CD4-positive, alpha-beta T cell treated with Interleukin-12 subunit alpha and Interleukin-12 subunit beta, for 1 hour (primary cell): ENCODE results near the gene SIRT3.
"Not testable (repeated sequence)": the region's sequence is repeated elsewhere in the genome, so short reads cannot be mapped to it uniquely, and the experiment has no call there.

ENCODE experiments used
- DNase-seq: peaks from one replicate; pipeline ENCODE4 v3.0.0-alpha.2; 2020

Gene SIRT3

DNA sequence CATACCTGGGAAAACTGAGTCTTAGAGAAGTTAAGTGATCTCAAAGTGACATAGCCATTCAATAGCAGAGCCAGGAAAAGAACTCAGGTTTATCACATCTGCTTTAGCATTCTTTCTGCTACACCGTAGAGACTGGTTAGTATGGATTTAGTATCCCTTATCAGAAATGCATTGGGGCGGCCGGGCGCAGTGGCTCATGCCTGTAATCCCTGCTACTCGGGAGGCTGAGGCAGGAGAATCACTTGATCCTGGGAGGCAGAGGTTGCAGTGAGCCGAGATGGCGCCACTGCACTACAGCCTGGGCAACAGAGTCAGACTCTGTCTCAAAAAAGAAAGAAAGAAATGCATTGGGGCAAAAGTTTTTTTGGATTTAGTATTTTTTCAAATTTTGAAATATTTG, 2.2 kb upstream of the SIRT3 start:
- not testable (repeated sequence) for DNase-seq

DNA sequence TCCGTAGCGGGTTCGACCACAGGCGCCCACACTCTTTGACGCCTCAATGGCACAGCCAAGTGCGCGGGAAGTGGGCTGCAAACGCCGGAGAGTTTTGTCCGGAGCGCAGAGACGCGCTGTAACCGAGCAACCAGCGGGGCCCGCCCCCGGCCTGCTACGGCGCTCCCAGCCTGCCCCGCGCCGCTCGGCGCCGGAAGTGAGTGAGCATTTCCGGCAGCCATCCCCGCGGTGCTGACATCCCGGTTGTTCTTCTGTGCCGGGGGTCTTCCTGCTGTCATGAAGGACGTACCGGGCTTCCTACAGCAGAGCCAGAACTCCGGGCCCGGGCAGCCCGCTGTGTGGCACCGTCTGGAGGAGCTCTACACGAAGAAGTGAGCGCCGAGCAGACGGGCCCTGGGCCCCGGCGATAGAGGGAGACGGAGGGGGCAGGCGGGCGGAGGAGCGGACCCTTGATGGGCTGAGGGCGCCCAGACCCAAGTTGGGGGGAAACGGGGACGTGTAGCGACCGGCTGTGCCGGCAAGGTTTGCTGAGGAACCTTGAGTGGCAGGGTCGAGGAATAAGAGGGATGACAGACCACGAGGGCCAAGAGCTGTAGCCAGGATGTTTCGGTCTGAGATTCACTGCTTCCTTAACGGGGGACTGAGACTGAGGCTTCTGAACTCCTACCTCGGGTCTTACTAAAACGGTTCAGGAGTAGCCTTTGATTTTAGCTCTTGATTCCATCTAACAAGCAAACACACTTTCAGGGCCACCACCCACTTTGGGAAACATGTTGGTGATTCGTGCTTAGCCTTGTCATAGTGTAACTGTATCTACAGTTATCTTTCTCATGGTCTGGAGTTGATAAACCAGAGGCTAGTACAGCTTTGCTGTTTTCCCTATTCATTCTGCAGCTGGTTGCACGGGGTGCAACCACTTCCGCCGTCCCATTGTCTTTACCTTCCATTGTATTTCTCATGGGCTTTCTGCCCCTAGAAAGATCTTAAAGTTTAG, 929 bp upstream of the SIRT3 start, which contains the start of gene PSMD13:
TSS of gene PSMD13 (plus strand) at position 203 of the 994 bp plus-strand sequence. CDS start at position 277, 74 bp downstream.
- peak; percentile 88 for DNase-seq

DNA sequence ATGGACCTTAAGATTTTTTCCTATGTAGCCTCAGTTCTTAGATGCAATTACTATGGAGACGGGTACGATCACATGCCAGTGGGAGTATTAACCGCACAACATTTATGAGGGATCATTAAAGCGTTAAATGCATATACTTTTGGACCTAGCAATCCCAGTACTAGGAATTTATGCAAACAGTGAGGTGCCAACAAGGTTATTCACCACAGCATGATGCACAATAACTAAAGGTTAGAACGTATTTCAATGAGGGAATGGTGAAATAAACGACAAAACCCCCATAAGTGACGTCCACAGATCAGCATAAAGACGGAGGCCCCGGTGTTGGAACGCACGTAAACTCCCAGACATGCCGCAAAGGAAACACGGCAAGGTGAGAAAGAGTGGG, 539 bp downstream of the SIRT3 start:
- DNase-seq = peak; percentile 63

DNA sequence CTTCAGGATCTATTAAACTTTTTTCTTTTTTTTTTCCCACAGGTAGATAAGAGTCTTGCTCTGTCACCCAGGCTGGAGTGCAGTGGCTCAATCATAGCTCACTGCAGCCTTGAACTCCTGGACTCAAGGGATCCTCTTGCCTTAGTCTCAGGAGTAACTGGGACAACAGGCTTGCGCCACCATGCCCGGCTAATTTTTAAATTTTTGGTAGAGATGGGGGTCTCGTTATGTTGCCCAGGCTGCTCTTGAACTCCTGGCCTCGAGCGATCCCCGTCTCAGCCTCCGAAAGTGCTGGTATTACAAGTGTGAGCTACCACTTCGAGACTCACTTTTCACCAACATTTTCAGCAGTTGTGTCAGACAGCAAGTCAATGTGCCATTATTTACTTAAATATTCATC, 962 bp downstream of the SIRT3 start:
- DNase-seq = no peak

DNA sequence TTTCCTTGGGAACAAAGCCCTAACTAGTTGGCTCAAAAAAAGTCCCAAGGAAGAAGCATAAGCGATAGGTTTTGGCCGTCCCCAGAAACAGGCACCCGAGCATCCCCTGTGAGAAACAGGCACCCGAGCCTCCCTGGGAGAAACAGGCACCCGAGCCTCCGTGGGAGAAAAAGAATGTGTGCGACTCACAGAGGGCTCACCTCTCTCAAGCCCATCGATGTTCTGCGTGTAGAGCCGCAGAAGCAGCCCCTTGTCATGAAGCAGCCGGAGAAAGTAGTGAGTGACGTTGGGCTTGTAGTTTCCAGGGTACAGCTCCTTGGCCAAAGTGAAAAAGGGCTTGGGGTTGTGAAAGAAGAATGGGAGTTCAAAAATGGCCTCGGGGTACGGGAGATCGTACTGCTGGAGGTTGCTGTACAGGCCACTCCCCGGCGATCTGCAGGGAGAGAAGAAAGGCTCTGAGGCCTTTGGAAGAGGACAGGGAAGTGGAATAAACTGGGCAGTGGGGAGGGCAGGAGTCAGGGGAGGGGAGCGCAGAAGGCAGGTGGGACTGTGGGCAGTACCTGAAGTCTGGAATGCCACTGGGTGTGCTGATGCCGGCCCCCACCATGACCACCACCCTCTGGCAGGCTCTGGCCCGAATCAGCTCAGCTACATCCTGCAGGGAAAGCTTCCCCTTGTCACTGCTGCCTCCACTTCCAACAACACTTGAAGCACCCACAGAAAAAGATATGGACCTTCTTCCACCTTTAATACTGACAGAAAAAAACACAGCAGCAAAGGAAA, 3.2 kb downstream of the SIRT3 start:
- DNase-seq = no peak

DNA sequence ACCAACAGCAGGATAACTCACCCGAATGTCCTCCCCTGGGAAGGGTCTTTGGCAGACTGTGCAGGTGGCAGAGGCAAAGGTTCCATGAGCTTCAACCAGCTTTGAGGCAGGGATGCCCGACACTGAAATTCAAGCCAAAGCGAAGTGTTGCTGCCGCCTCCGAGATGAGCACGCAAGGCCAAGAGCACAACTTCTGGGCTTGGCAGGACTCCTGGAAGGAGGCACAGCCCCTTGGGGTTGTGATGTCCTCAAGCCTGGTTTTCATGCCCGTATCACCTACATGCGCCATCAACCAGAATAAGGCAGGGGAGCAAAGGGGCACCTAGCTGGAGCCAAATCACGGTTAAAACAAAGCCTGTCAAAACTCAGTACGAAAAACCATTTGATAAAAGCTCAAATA, 5.7 kb downstream of the SIRT3 start:
- no peak for DNase-seq

DNA sequence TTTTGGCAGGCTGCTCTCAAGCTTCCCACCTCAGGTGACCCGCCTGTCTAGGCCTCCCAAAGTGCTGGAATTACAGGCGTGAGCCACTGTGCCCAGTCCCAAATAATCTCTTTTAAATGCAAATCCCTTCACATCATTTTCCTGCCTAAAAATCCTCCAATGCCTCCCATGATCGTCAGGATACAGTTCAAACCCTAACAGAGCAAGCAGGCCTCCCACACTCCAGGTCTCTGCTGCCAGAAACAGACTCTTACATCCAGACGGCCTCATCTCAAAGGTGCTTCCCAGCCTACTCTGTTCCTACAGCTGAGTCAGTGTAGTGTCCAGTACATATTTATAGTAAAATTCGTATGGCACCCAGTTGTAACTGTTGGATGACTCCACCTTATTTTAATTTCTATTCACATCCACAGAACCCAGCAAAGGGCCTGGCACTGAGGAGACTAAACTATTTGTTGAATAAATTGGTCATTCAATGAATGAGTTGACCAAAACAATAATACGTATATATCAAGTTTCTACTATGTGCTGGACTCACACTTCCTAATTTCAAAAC, 8.2 kb downstream of the SIRT3 start:
- DNase-seq = no peak

DNA sequence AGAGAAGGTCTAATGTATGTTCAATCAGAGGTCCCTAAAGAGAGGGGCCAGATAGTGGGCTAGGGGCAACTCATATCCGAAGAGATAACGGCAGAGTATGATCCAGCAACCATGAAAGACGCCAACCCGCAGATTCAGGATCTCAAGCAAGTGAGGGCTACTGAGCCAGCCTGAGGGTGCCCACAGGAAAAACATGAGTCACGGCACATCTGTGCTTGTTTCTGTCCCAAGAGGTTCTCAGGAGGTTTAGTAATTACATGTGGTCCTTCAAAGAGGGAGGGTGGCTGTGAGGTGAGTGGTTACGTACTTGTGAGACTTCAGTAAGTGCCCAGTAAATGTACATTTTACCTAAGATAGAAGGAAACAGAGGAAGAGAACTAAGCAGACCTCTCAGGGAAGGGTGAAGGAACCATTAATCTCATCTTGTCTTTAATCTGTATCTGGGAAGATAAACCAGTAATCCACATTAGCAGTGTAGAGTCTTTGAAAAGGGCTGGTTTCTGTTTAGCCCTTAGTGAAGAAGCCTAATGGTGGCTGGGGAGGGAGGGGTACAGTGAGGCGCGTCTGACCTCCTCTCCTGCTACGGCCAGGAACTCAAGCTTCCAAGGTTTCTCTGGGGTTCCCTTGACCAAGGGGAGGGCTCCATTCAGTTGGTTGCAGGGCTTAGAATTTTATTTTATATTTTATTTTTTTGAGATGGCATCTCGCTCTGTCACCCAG, 10.2 kb downstream of the SIRT3 start:
- no peak for DNase-seq

DNA sequence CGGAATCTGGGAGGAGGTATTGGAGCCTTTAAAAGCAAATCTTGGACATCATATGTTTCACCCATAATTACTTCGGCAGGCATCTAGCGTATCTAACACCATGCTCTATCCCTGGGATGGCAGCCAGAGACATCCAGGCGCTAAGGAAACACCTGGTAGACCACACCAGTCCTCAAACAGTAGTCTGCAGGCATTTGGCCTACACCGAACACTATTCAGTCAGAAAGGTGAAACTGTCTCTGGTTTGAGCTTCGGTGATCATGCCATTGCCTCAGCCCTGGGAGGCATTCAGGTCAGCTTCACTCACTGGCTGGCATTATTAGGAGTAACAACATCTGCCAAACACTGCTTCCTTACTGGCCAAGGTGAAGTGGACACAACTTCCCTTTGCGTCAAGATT, 11.7 kb downstream of the SIRT3 start:
- DNase-seq = no peak

DNA sequence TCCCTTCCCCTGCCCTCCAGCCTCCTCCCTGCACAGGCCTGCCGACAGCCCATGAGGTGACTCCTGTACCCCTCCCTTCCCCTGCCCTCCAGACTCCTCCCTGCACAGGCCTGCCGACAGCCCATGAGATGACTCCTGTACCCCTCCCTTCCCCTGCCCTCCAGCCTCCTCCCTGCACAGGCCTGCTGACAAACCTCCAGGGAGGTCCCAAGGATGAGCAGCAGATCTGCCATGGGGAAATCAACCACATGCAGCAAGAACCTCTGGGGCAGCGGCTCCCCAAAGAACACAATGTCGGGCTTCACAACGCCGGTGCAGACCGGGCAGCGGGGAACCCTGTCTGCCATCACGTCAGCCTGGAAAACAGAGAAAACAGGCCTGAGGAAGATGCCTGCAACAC, 12.3 kb downstream of the SIRT3 start:
- DNase-seq = no peak

DNA sequence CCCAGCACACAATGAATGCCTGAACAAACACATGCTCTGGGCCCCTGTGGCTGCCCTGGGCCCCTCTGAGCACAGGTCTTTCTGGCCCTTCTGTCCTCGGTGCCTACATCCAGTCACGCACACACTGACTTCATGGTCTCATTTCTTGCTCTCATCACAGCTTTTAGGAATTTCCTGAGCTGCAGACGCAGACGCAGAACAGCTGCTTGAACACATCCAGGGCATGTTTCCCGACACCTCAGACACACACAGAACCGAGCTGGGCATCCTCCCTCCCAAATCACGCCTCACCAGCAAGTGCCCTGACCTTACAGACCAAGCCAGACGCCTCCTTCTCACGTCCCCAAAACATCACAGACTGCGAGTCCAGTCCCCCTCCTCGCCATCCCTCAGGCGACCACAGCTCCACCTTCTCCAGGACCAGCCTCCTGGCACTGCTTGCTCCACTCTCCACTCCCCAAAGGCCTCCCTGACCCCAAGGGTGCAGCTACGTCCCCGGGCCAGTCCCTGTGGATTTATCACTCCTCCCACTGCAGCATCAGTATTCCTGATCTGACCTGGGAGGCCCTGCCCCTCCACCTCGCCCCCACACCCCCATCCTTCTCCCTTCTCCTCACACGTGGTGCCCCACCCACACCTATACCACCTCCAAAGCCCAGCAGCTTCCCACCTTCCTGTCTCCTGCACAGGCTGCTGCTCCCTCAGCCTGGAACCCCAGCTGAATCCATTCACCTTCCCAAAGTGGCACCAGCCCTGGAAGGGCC, 12.9 kb downstream of the SIRT3 start:
- no peak for DNase-seq

DNA sequence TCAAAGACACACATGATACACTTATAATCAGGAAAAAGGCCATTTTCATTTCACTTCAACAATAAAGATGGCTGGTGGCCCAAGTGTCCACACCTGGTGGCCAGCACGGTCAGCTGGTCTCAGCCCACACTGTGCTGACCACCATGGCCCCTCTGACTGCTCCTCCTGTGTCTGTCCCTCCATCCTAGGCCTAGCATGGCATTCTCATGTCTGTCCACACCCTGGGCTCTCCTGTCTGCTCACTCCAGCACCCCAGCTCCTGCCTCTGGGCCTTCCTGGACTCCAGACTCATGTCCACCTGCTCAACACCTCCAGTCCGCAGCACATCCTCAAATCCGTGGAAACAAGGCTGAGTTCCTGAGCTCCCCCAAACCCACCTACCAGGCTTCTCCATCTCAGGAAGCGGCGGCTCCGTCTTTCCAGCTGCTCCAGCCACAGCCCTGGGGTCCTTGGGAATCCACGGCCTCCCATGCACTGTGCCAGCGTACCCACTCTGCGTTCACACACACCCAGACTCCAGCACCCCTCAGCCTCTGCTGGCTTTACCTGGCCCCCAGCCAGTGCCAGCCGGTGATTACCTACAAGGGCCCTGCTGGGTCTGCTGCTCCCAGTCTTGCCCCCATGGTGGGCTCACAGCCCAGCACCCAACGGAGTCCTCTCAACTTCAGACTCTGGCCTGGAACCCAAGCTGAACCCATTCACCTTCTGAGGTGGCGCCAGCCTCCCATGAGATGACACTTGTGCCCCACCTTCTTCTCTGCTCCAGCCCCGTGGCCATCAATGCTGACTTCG, 13.9 kb downstream of the SIRT3 start:
- DNase-seq = no peak

DNA sequence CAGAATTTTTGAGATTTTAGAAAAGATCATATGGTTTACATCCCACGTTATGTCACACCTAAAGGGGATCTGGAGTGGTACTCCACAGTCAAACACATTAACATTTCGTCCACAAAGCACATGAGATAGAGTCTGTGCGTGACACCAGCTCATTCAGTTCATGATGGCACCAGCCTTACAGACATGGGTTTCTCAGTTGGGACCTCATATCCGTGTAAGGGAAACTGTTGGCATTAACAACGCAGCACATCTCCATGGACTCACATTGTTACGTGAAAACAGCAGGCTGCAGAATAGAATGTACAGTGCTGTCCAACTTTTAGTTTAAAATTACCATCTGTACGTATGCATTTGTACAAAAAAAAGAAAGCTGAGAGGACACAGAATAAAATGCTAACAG, 14.6 kb downstream of the SIRT3 start:
- DNase-seq = no peak

DNA sequence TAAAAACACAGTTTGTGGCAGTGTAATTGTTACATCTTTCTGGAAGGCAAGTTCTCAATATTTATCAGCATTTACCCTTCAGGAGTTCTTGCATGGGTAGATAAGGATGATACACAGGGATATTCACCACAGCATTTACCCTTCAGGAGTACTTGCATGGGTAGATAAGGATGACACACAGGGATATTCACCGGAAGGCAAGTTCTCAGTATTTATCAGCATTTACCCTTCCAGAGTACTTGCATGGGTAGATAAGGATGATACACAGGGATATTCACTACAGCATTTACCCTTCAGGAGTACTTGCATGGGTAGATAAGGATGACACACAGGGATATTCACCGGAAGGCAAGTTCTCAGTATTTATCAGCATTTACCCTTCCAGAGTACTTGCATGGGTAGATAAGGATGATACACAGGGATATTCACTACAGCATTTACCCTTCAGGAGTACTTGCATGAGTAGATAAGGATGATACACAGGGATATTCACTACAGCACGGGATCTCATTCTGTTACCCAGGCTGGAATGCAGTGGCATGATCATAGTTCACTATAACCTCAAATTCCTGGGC, 15.4 kb downstream of the SIRT3 start:
- not testable (repeated sequence) for DNase-seq

DNA sequence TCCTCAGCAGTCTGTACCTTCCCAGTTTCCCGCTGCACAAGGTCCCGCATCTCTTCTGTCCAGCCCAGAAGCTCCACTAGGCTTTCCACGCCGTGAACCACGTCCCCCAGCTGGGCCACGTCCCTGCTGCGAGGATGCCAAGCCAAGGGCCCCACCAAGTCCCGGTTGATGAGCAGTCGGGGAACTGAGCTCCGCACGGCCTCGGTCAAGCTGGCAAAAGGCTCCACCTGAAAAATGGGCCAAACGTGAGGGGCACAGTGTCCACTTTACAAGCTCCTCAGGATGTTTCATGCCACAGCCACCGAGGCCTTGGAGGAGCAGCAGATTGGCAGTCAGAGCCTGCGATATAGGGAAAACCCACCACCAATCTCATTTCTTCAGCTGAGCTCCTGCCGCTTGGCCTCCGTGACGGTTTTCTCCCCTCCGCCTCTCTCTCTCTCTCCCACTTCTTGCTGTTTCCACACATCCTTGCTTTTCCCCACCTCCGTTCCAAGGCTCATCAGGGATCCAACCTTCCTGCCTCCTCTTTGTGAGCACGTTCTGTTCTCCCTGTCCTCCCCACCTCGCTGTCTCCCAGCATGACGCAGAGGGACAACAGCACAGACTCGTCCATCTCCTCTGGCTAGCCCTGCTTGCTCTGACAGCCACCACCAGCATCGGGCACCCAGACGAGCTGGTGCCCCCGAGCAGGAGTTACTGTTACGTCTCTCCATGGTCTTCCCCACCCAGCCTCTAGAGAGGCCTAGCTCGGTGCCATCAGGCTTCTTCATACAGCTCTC, 17.1 kb downstream of the SIRT3 start:
- DNase-seq = no peak

DNA sequence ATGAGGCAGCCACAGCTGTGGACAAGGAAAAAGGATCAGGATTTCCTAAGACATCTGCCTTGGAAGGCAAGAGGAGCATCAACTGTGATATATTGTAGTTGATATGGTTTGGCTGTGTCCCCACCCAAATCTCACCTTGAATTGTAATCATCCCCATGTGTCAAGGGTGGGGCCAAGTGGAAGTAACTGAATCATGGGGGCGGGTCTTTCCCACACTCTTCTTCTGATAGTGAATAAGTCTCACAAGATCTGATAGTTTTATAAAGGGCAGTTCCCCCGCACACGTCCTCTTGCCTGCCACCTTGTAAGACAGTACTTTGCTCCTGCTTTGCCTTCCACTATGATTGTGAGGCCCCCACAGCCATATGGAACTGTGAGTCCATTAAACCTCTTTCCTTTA, 18.4 kb downstream of the SIRT3 start:
- no peak for DNase-seq

DNA sequence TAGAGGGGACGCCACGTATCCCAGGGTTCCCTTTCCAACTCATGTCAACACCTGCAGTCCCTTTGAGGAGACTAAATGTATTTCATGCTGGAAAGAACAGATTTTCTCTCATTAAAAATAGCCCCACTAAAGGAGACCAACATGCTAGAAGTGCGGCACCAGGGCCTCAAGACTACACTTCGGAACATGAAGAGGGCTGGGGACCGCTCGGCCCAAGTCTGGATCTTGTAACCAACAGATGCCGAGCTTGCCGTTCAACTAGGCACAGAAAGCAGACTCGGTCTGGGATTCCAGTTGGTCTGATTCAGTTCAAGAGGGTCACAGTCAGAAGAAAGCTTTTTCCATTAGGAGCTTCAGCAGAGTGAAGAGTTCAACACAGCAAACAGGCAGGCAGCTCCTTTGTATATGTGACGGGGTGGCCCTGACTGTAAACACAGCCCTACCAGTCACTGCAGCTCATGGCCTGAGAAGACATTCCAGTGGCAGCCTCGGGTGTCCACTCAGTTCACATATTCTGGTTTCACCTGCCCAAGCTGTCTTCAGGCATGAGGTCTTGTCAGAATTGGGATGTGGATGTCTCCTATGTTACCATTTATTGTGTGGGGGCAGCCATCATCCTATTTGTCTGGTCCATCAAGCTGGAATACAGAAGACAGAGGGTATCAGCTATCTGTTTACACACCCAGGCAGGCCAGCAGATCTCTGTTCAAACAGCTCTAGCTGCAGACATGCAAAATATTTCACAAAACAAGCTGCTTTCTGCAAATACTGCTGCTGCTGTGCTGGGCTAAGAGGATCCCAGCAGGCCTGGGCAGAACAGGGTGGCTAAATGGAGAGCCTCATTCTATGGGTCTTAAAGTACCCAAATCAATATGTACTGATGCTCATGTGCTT, 19.8 kb downstream of the SIRT3 start:
- no peak for DNase-seq

DNA sequence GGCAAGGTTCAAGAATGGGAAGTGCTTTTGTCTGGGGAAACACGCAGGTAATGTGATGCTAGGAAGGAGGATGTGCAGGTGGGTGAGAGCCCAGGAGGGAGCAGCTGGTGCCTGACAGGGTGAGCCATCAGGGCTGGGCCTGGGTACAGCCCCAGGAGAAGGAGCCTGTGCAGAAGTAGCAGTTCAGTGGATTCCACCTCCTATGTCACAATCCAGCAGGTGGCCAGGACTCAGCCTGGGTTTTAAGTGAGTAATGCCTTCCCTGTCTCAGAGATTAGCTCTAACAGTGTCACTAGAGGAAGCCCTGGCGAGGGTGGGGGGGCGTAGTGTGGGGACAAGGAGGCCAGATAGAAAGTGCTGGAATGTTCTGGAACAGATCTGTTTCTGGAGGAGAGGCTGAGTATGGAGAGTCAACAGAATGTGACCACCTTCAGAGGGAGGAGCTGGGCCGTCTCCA, 20.5 kb downstream of the SIRT3 start:
- DNase-seq = no peak

DNA sequence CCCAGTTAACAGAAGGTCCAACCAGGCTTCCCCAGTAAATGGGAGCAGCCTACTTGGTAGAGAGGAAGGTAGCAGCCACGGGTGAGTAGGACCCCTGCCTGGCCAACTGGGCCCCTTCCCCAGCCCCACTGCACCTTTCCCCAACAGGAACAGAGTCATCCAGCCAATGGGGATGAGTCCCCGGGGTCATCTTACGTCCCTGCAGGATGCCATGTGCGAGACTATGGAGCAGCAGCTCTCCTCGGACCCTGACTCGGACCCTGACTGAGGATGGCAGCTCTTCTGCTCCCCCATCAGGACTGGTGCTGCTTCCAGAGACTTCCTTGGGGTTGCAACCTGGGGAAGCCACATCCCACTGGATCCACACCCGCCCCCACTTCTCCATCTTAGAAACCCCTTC, 22.1 kb downstream of the SIRT3 start:
- DNase-seq = no peak
